Neural cell (in vitro differentiated cells): ENCODE measurements around the gene TBKBP1. TPM values are rescaled to one million over a fixed set of nuclear protein-coding genes. Genes with fewer than 3 reads are reported as not detected.

Experiments
- H2AFZ ChIP-seq: fragments of 200-600, 300-800 bp; sonication (generic), shearing (Covaris generic); 2 replicates; pipeline ENCODE4 v1.6.0; 2014; ENCODE audit warnings: low read depth, mild to moderate bottlenecking, antibody characterized with exemption, low read length, moderate library complexity
- H3F3A ChIP-seq: fragments of 200-600 bp; shearing (Covaris generic); 2 replicates; pipeline ENCODE4 v1.6.1; 2016; ENCODE audit warnings: mild to moderate bottlenecking, moderate library complexity, mixed read lengths, antibody characterized with exemption, low read length; ENCODE audit not compliant: insufficient read depth, poor library complexity, severe bottlenecking
- H3K27ac ChIP-seq: fragments of 200-600, 300-800 bp; sonication (generic), shearing (Covaris generic); 2 replicates; pipeline ENCODE4 v1.5.1; 2014; ENCODE audit warnings: mild to moderate bottlenecking, low read length, moderate library complexity
- H3K27me3 ChIP-seq: fragments of 300-800, 200-600 bp; sonication (generic), shearing (Covaris generic); 2 replicates; pipeline ENCODE4 v1.6.0; 2014; ENCODE audit warnings: mild to moderate bottlenecking, low read depth, low read length, moderate library complexity; ENCODE audit not compliant: insufficient read depth
- H3K36me3 ChIP-seq: fragments of 300-800, 200-600 bp; sonication (generic), shearing (Covaris generic); 2 replicates; pipeline ENCODE4 v1.5.1; 2014; ENCODE audit warnings: mild to moderate bottlenecking, antibody characterized with exemption, low read length, moderate library complexity; ENCODE audit not compliant: insufficient read depth
- H3K4me2 ChIP-seq: fragments of 300-800, 200-600 bp; sonication (generic), shearing (Covaris generic); 2 replicates; pipeline ENCODE4 v1.6.0; 2014; ENCODE audit warnings: mild to moderate bottlenecking, low read length
- H3K4me3 ChIP-seq: fragments of 300-800, 200-600 bp; sonication (generic), shearing (Covaris generic); 2 replicates; pipeline ENCODE4 v1.5.1; 2014; ENCODE audit warnings: mild to moderate bottlenecking, low read length, moderate library complexity
- H3K79me2 ChIP-seq: fragments of 200-600 bp; shearing (Covaris generic); replicated peaks from 2 replicates; pipeline ENCODE4 v1.6.0; 2014; ENCODE audit warnings: mild to moderate bottlenecking, low read length, moderate library complexity; ENCODE audit not compliant: insufficient read depth
- H3K9ac ChIP-seq: fragments of 300-800, 200-600 bp; sonication (generic), shearing (Covaris generic); 2 replicates; pipeline ENCODE4 v1.6.1; 2016; ENCODE audit warnings: mild to moderate bottlenecking, low read length, mixed read lengths
- H3K9me2 ChIP-seq: fragments of 200-600 bp; shearing (Covaris generic); 2 replicates; pipeline ENCODE4 v1.6.1; 2016; ENCODE audit warnings: mild to moderate bottlenecking, low read length, mixed read lengths; ENCODE audit not compliant: insufficient read depth
- H3K9me3 ChIP-seq: fragments of 200-600, 300-800 bp; sonication (generic), shearing (Covaris generic); 2 replicates; pipeline ENCODE4 v1.6.1; 2016; ENCODE audit warnings: mild to moderate bottlenecking, mixed run types, low read length, moderate library complexity, mixed read lengths
- H4K20me1 ChIP-seq: fragments of 200-600 bp; shearing (Covaris generic); 2 replicates; pipeline ENCODE4 v1.6.1; 2016; ENCODE audit warnings: mild to moderate bottlenecking, mixed run types; ENCODE audit not compliant: insufficient read depth
- CTCF ChIP-seq: fragments of 450-650 bp; IDR thresholded peaks from 2 replicates; pipeline ENCODE4 v1.5.1; 2014; ENCODE audit warnings: antibody characterized with exemption, mild to moderate bottlenecking, moderate library complexity; ENCODE audit not compliant: poor library complexity, severe bottlenecking
- EP300 ChIP-seq: fragments of 450-650 bp; conservative IDR thresholded peaks from 2 replicates; pipeline ENCODE4 v1.6.1; 2014; ENCODE audit warnings: antibody characterized with exemption, mild to moderate bottlenecking, moderate library complexity; ENCODE audit not compliant: poor library complexity, severe bottlenecking
- EZH2 ChIP-seq: fragments of 200-600, 300-800 bp; shearing (Covaris generic), sonication (generic); IDR thresholded peaks from 2 replicates; pipeline ENCODE4 v1.6.1; 2014; ENCODE audit warnings: antibody characterized with exemption, low read length, borderline replicate concordance, mild to moderate bottlenecking; ENCODE audit not compliant: insufficient read depth, poor library complexity, severe bottlenecking
- MXI1 ChIP-seq: fragments of 450-650 bp; conservative IDR thresholded peaks from 2 replicates; pipeline ENCODE4 v1.6.1; 2014; ENCODE audit warnings: antibody characterized with exemption, mild to moderate bottlenecking; ENCODE audit not compliant: poor library complexity, severe bottlenecking
- POLR2AphosphoS5 ChIP-seq: IDR thresholded peaks from 2 replicates; pipeline ENCODE4 v1.6.1; 2012
- RAD21 ChIP-seq: fragments of 450-650 bp; conservative IDR thresholded peaks from 2 replicates; pipeline ENCODE4 v1.6.1; 2014; ENCODE audit warnings: antibody characterized with exemption, mild to moderate bottlenecking, moderate library complexity
- REST ChIP-seq: IDR thresholded peaks from 2 replicates; pipeline ENCODE4 v1.6.1; 2012; ENCODE audit warnings: borderline replicate concordance
- SMC3 ChIP-seq: fragments of 450-650 bp; conservative IDR thresholded peaks from 2 replicates; pipeline ENCODE4 v1.6.1; 2014; ENCODE audit warnings: antibody characterized with exemption, mild to moderate bottlenecking, moderate library complexity; ENCODE audit not compliant: poor library complexity
- TAF1 ChIP-seq: IDR thresholded peaks from 2 replicates; pipeline ENCODE4 v1.6.1; 2012; ENCODE audit warnings: low read depth
- polyA plus RNA-seq: library from polyadenylated mRNA; depleted of rRNA; stranded (reverse); fragments of >200 nt; gene quantifications from 2 replicates; pipeline ENCODE4 v1.2.3, GENCODE V29; 2014

Gene TBKBP1
- polyA plus RNA-seq, 1 donor from 2014 or later: 25.4 TPM

GRCh38 chr17:47733674-47734410 lies 39.9 kb downstream of the TBKBP1 start:
- H3K27ac ChIP-seq: no peak overlapping the region
- peaks cover 64% of the 10 kb centered on the region for H3K27me3 ChIP-seq

GRCh38 chr17:47735139-47735464 lies 41.1 kb downstream of the TBKBP1 start:
- Histone ChIP-seq H3K36me3 (no peaks in the 10 kb centered on the region), H3K27ac (no peak overlapping the region), H3F3A (no peaks in the 10 kb centered on the region), H3K27me3 (peaks cover 64% of the 10 kb centered on the region), H3K79me2 (no peaks in the 10 kb centered on the region), H3K9me2 (no peaks in the 10 kb centered on the region), H2AFZ (no peak overlapping the region), H3K4me2 (no peak overlapping the region), H3K9ac (no peak overlapping the region), H3K9me3 (no peaks in the 10 kb centered on the region), H3K4me3 (no peak overlapping the region), H4K20me1 (no peaks in the 10 kb centered on the region)
- no peak for TF ChIP-seq EP300
- no peak for TF ChIP-seq TAF1
- TF ChIP-seq REST: no peak
- no peak for TF ChIP-seq EZH2
- TF ChIP-seq CTCF: no peak
- no peak for TF ChIP-seq MXI1
- no peak for TF ChIP-seq SMC3
- TF ChIP-seq RAD21: no peak
- TF ChIP-seq POLR2AphosphoS5: no peak

More at GRCh38 chr17:47733674-47734410, 39.9 kb downstream of the TBKBP1 start:
- no peaks in the 10 kb centered on the region for H3F3A ChIP-seq
- no peak overlapping the region for H2AFZ ChIP-seq
- H3K9ac ChIP-seq: no peak overlapping the region
- H3K4me3 ChIP-seq: peak overlapping the region; percentile 61
- H3K9me2 ChIP-seq: no peaks in the 10 kb centered on the region
- H3K9me3 ChIP-seq: no peaks in the 10 kb centered on the region
- no peaks in the 10 kb centered on the region for H3K79me2 ChIP-seq
- no peaks in the 10 kb centered on the region for H3K36me3 ChIP-seq
- no peak overlapping the region for H3K4me2 ChIP-seq
- TF ChIP-seq RAD21: no peak
- peak; percentile 6 for TF ChIP-seq EZH2
- no peaks in the 10 kb centered on the region for H4K20me1 ChIP-seq
